HG03095 (cell line): ENCODE measurements around the gene CA9.

Experiments used
- ATAC-seq: cut with Tn5 transposase; IDR thresholded peaks from one replicate; pipeline ENCODE4 v1.9.1; 2021; ENCODE audit warnings: moderate library complexity; ENCODE audit not compliant: unreplicated experiment

Gene CA9

DNA sequence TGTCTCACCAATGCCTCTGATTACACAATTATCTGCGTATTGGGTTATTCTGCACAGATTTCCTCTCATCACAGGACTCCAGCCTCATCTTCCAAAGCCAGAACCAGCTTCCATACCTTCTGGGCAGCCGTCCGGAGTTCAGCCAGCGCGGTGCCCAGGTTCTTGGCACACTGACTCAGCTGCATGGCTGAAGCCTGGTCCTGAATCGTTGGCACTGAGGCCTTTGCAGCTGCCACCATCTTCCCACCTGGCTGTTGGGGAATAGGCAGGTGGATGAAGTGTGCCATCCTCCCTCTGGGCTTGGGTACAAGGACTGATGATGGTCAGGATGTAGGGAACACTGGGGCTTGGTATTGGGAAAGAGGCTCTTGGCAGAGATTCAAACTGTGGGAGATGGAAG is 40.4 kb downstream of the CA9 start:
- no peak for ATAC-seq

- no peak for ATAC-seq
Observed at GRCh38 chr9:35714579-35715252, 41.0 kb downstream of the CA9 start.

DNA sequence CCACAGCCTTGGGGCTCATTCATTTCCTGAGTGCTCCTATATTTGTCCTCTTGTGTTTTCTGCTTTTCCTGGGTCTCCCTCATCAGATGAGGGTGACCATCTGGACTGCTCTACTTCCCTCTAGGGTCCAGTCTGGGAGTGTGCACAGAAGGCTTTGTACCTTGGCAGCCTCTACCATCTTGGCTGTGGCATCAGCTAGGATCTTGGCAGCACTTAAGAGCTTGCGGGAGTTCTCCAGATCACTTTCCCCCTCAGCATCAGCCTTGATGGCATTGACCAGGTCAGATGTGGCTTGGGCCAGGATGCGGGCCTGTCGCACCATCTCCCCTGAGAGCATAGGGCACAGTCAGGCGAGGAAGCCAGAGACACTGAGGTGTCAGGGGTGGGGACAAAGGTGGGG is 42.5 kb downstream of the CA9 start:
- no peak for ATAC-seq

DNA sequence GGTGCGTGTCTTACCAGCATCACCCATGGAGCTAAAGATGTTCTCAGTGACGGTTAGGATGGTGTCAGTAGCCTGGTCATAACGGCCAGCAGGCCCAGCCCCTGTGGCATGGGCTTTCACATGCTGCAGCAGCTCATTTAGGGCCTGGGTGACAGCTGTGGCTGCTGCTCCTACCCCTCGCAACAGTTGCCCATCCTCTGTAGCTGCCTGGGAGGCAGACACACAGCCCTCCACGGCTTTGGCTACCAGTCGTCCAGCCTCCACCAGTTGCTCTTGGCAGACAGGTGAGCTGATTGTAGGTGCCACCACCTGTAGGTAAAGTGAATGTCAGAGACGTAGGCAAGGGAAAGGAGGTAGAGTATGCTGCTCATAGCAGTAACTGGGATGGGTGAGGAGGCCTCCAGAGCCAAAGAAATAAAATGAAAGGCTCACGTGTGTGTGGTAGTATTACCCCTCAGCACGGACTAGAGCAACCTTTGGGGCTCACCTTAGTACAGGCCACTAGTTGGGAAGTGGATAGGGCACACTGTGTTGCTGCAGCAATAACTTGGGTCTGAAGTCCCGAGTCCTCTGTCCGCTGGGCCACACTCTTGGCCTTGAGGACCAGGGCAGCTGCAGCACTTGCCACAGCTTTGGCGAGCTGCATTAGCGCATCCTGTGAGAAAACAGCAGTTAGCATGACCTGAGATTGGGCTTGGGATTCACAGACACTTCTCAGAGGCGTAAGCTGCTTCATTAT is 43.6 kb downstream of the CA9 start:
- no peak for ATAC-seq

- ATAC-seq, result no peak
Observed at GRCh38 chr9:35718721-35719511, 45.2 kb downstream of the CA9 start.

GRCh38 chr9:35719546-35719945 is 45.8 kb downstream of the CA9 start:
- no peak for ATAC-seq

- ATAC-seq, result no peak
Observed at GRCh38 chr9:35723426-35723825, 49.7 kb downstream of the CA9 start.

DNA sequence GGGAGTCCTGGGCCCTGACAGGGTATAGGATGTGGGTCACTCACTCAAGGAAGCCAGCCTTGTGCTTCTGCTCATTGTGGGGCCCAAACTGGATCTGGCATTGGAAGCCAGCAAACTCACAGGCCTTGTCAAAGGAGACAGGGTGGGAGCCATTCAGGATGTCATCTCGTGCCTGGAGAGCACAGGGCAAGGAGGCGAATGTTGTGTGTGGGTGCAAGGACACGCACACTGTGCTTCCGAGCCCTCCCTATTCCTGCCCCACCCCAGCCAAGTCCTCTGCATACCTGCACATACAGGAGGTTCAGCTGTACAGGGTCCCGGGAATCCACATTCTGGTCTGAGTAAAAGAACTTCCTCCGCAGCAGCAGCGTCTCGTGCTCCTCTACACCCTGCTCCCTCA is 50.2 kb downstream of the CA9 start:
- ATAC-seq, result no peak

- ATAC-seq, result no peak
Observed at GRCh38 chr9:35725362-35725761, 51.6 kb downstream of the CA9 start.

- ATAC-seq, result no peak
Observed at GRCh38 chr9:35726931-35727330, 53.2 kb downstream of the CA9 start.

- ATAC-seq, result no peak
Observed at GRCh38 chr9:35727676-35728040, 53.9 kb downstream of the CA9 start.

DNA sequence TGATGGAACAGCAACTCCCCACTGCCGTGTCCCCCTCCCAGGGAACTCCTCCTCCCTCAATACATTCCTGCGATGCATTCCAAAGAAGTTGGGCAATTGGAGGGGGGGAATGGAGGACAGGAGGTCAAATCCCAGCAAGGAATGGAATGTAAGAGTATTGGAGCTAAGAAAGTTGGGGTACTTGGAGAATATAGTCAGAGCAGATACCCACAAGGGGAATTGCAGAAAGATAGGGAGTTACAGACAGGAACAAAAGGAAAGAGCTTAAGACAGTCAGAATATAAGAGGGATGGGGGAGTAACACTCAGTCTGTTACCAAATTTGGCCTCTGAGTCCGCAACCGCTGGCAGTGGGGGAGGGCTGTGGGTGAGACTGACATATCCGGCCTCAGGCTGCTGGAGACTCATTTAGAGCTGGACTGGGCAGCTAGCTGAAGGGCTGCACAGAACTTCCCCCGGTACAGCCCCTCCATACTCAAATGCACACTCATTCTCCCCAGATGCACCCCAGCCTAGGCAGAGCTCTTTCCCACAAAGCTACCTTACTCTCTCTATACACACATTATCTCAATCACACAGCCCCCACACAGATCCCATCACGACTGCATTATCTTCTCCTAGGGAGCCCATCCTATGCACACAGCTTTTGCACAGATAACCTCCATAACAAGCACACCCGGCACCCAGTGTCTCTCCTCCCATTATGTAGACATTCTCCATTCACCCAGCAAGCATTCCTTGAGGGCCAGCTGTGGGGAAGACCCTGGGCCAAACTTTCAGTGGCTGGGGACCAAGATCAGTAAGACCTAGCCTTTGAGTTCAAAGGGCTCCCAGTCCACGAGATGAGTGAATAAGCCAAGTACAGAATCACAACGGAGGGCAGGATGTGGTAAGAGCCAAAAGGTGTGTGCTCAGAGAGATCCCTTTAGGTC is 54.6 kb downstream of the CA9 start:
- ATAC-seq, result no peak

GRCh38 chr9:35729101-35729500 is 55.4 kb downstream of the CA9 start:
- ATAC-seq, result no peak

- ATAC-seq, result no peak
Observed at GRCh38 chr9:35729700-35730485, 56.2 kb downstream of the CA9 start.

- ATAC-seq, result no peak
Observed at GRCh38 chr9:35730486-35730854, 56.7 kb downstream of the CA9 start.
